Glutamatergic neuron (in vitro differentiated cells): ENCODE data around the gene CIB1. TPM values are rescaled to one million over a fixed set of nuclear protein-coding genes. Genes with fewer than 3 reads are reported as not detected.
"Not testable (repeated sequence)": the region's sequence is repeated elsewhere in the genome, so short reads cannot be mapped to it uniquely, and the experiment has no call there.

Experiments
- DNase-seq: peaks from one replicate; pipeline ENCODE4 v3.0.0; 2022
- H3K27ac Mint-ChIP-seq: one replicate; pipeline ENCODE4 v1.8.0; 2020; ENCODE audit warnings: mild to moderate bottlenecking, mixed read lengths, inconsistent platforms; ENCODE audit not compliant: unreplicated experiment
- H3K27me3 Mint-ChIP-seq: one replicate; pipeline ENCODE4 v1.8.0; 2020; ENCODE audit warnings: mild to moderate bottlenecking, moderate library complexity, mixed read lengths, inconsistent platforms; ENCODE audit not compliant: unreplicated experiment
- H3K36me3 Mint-ChIP-seq: one replicate; pipeline ENCODE4 v1.8.0; 2020; ENCODE audit warnings: mild to moderate bottlenecking, mixed read lengths, inconsistent platforms; ENCODE audit not compliant: unreplicated experiment
- H3K4me1 Mint-ChIP-seq: one replicate; pipeline ENCODE4 v1.8.0; 2020; ENCODE audit warnings: mild to moderate bottlenecking, low read depth, mixed read lengths, inconsistent platforms; ENCODE audit not compliant: unreplicated experiment
- H3K4me3 Mint-ChIP-seq: one replicate; pipeline ENCODE4 v1.8.0; 2020; ENCODE audit warnings: mild to moderate bottlenecking, mixed read lengths, inconsistent platforms; ENCODE audit not compliant: unreplicated experiment
- H3K9me3 Mint-ChIP-seq: one replicate; pipeline ENCODE4 v1.8.0; 2020; ENCODE audit warnings: mild to moderate bottlenecking, moderate library complexity, mixed read lengths, inconsistent platforms; ENCODE audit not compliant: unreplicated experiment
- long read RNA-seq: library from polyadenylated mRNA; unstranded; transcript quantifications from one replicate; pipeline ENCODE4 v2.0.0, GENCODE V29; 2020; ENCODE audit not compliant: unreplicated experiment
- total RNA-seq: library from RNA; stranded (reverse); fragmentation: NEBNext Ultra II Directional; extraction: Animal tissue kit (Norgen Biotek cat#: 25700); gene quantifications from one replicate; pipeline ENCODE4 v1.2.1, GENCODE V29; 2021; ENCODE audit not compliant: unreplicated experiment
- TF ChIP-seq, protein P1 (sequence below): fragments of 200-600 bp; sonication (generic); IDR thresholded peaks from one replicate; pipeline ENCODE4 v1.5.0; 2021; ENCODE audit not compliant: partially characterized antibody, unreplicated experiment

The CIB1 gene
- 8.0 TPM for total RNA-seq
- long read RNA-seq, transcript CIB1-201 (7 exons, 1,247 nt): major isoform, 5 of 7 reads
- long read RNA-seq, partial matches to known transcripts: 0 of 7 reads
- long read RNA-seq, other reads (novel, unspliced or antisense): 2 of 7 reads

DNA sequence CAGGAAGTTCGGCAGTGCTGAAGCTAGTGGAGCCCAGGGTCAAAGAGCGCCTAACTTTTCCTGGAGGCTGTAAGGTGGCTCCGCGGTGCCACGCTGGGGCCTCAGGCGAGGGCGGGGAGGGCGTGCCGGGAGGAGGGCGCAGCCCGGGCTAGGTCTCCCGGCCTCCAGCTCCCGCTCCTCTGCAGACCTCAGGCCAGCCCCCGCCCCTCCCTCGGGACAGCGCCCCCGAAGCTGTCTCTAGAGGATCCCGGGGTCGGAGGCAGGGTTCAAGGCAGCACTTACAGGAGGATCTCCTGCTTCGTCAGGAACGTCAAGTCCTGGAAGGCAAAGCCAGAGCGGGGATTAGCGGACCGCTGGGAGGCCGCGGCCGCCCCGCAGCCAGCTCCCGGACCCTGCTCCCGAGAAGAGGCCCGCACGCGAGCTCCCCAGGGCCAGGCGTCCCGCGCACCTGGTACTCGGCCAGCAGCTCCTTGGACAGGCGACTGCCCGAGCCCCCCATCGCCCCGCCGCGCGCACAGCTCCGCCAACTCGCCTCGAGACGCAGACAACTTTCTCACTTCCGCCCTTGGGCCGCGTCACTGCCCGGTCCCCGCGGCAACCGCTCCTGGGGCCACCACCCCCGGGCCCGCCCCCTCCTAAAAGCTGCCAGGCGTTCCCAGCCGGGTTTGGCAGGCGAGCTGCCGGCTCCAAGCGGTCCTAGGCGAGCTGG, at the start of gene CIB1:
TSS of gene CIB1 (minus strand) at position 555 of the 709 bp plus-strand sequence. CDS start at position 499, 56 bp downstream.
- Mint-ChIP-seq H3K27ac (no peak within 1 kb of the TSS), H3K4me3 (peak within 1 kb of the TSS; percentile 85), H3K36me3 (peaks cover 11% of the 10 kb centered on the region), H3K27me3 (peaks cover 11% of the 10 kb centered on the region), H3K9me3 (peaks cover 7% of the 10 kb centered on the region), H3K4me1 (peaks cover 3% of the 10 kb centered on the region)
- TF ChIP-seq, protein P1, sequence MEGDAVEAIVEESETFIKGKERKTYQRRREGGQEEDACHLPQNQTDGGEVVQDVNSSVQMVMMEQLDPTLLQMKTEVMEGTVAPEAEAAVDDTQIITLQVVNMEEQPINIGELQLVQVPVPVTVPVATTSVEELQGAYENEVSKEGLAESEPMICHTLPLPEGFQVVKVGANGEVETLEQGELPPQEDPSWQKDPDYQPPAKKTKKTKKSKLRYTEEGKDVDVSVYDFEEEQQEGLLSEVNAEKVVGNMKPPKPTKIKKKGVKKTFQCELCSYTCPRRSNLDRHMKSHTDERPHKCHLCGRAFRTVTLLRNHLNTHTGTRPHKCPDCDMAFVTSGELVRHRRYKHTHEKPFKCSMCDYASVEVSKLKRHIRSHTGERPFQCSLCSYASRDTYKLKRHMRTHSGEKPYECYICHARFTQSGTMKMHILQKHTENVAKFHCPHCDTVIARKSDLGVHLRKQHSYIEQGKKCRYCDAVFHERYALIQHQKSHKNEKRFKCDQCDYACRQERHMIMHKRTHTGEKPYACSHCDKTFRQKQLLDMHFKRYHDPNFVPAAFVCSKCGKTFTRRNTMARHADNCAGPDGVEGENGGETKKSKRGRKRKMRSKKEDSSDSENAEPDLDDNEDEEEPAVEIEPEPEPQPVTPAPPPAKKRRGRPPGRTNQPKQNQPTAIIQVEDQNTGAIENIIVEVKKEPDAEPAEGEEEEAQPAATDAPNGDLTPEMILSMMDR: no peak
- DNase-seq: peak; percentile 85

DNA sequence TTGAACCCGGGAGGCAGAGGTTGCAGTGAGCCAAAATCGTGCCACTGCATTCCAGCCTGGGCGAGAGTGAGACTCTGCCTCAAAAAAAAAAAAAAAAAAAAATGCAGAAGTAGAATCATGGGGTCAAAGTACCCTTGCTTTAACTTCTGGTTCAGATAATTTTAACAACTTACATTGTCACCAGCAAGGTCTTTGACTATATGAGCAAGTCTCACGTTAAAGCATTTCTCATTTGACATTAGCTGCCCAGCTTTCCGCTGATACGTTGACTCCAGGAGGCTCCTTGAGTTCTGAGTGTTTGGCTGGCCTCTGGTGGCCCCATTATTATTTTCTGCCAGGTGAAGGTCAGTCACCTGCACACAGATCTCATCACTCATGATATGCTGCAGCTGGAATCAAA, 47.9 kb upstream of the CIB1 start:
- not testable (repeated sequence) for H3K27ac Mint-ChIP-seq, H3K27me3 Mint-ChIP-seq, DNase-seq, H3K36me3 Mint-ChIP-seq, H3K4me3 Mint-ChIP-seq, H3K9me3 Mint-ChIP-seq, H3K4me1 Mint-ChIP-seq

DNA sequence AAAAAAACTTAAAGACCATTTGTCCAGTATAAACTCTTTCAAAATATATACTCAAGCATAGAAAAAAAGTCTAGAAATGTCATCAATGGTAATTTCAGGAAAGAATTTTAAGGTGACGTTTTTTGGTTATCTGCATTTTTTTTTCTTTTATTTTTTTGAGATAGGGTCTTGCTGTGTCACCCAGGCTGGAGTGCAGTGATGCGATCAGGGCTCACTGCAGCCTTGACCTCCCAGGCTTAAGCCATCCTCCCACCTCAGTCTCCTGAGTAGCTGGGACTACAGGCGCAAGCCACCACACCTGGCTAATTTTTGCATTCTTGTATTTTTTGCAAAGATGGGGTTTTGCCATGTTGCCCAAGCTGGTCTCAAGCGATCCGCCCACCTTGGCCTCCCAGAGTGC, 47.0 kb upstream of the CIB1 start:
- not testable (repeated sequence) for H3K27me3 Mint-ChIP-seq, H3K9me3 Mint-ChIP-seq, DNase-seq, H3K27ac Mint-ChIP-seq, H3K4me3 Mint-ChIP-seq, H3K36me3 Mint-ChIP-seq, H3K4me1 Mint-ChIP-seq

DNA sequence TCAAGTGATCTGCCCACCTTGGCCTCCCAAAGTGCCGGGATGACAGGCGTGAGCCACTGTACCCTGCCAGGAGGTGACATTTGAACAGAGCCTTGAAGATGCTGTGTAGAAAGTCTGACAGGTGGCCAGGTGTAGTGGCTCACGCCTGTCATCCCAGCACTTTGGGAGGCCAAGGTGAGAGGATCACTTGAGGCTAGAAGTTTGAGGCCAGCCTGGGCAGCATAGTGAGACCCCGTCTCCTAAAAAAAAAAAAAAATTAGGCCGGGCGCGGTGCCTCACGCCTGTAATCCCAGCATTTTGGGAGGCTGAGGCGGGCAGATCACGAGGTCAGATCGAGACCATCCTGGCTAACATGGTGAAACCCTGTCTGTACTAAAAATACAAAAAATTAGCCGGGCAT, 44.7 kb upstream of the CIB1 start:
- H3K36me3 Mint-ChIP-seq: peaks cover 14% of the 10 kb centered on the region
- not testable (repeated sequence) for H3K4me1 Mint-ChIP-seq, H3K9me3 Mint-ChIP-seq, H3K27me3 Mint-ChIP-seq, DNase-seq, H3K27ac Mint-ChIP-seq, H3K4me3 Mint-ChIP-seq

DNA sequence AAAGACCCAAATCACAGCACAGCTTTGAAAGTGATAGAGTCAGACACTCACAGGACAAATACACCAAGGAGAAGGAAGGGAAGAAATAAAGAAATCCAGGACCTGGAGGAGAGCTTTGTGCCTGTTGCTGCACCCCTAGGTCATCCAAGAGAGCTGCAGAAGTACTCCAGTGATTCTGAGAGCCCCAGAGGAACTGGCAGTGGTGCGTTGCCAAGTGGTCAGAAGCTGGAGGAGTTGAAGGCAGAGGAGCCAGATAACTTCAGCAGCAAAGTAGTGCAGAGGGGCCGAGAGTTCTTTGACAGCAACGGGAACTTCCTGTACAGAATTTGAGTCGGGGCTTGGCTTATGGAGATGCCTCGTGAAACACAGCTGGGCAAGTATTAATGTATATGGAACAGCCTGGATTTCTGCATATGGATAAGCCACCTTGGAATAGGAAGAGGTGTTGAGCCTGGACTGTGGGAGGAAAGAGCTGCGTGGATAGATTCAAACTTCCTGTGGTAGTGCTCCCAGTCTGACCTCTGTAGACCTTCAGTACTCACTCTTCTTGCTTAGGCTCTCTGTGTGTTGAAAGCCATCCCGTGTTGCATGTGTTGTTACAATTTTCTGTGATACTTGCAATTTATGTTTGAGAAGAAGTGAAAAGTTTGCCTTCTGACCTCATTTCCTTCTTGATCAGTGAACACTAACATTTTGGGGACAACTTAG, 37.9 kb upstream of the CIB1 start:
- peaks cover 2% of the 10 kb centered on the region for H3K27me3 Mint-ChIP-seq
- peaks cover 4% of the 10 kb centered on the region for H3K9me3 Mint-ChIP-seq
- TF ChIP-seq, protein P1: no peak
- no peak for DNase-seq
- H3K4me3 Mint-ChIP-seq: no peak overlapping the region
- H3K4me1 Mint-ChIP-seq: peaks cover 13% of the 10 kb centered on the region
- H3K36me3 Mint-ChIP-seq: peaks cover 19% of the 10 kb centered on the region
- H3K27ac Mint-ChIP-seq: no peak overlapping the region

DNA sequence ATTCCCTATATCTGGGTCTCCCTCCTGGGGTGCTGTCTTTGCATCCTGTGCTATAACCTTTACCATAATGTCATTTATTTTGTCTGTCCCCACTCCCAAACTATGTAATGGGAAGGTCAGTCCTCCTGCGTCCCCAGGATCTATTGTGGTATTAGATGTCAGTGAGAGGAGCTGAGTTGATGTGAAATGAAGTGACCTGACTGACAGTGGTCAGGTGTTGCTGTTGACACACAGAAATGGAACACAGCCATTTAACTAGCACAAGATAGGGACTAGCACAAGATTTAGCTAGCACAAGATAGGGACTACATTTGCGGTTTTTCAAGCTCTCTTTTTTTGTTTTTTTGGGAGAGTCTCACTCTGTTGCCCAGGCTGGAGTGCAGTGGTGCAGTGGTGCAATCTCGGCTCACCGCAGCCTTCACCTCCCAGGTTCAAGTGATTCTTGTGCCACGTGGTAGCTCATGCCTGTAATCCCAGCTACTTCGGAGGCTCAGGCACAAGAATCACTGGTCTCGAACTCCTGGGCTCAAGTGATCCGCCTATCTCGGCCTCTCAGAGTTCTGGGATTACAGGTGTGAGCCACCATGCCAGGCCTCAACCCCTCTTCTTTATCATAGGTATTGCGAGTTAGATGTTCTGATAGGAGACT, 36.9 kb upstream of the CIB1 start:
- Mint-ChIP-seq H3K27me3 (peaks cover 5% of the 10 kb centered on the region), H3K27ac (no peak overlapping the region), H3K9me3 (peaks cover 4% of the 10 kb centered on the region), H3K36me3 (peaks cover 15% of the 10 kb centered on the region), H3K4me1 (peaks cover 13% of the 10 kb centered on the region), H3K4me3 (peak overlapping the region; percentile 45)
- TF ChIP-seq, protein P1: no peak
- DNase-seq: no peak
